T-cell (primary cell): ENCODE results near the gene TBC1D22A. TPM values are rescaled to one million over a fixed set of nuclear protein-coding genes. Genes with fewer than 3 reads are reported as not detected.
A peak's percentile ranks its signal among the peaks of the same experiment; 100 is the strongest.

Experiments
- ATAC-seq, 4 experiments: fragments of 200-7000 bp in 3 of 4; fragments of 150-1000 bp in 1 of 4; cut with Tn5 transposase; replicated peaks in 1 of 4; 1 replicate in 3 of 4; 2 replicates in 1 of 4; pipeline ENCODE4 v1.10.0; 2021; ENCODE audit warnings: moderate library complexity in 3 of 4, mild to moderate bottlenecking in 2 of 4, moderate number of reproducible peaks in 1 of 4
- CTCF ChIA-PET, 2 donors: fragments of 300-600 bp; sonication (Branson Sonifier 250); formaldehyde crosslinking; loops; one replicate each; lab custom pipeline; 2022; ENCODE audit warnings: antibody characterized with exemption in 2 of 2; lab: Charles Lee
- POLR2A ChIA-PET, 2 donors: fragments of 300-600 bp; sonication (Branson Sonifier 250); formaldehyde crosslinking; loops; one replicate each; lab custom pipeline; 2022; ENCODE audit warnings: antibody characterized with exemption in 2 of 2; lab: Charles Lee
- DNase-seq, 35 experiments: peaks; one replicate each; pipeline versions ENCODE4 v3.0.0 to v3.0.0-alpha.2; 2013 to 2023
- H3K27ac ChIP-seq: one replicate; pipeline ENCODE4 v1.5.1; 2013; ENCODE audit warnings: low read length
- H3K27me3 ChIP-seq, 2 experiments: replicated peaks in 1 of 2; 1 replicate in 1 of 2; 2 replicates in 1 of 2; pipeline versions ENCODE4 v1.6.1 to v1.7.0; 2013; ENCODE audit warnings: low read length in 1 of 2, mixed read lengths in 1 of 2; ENCODE audit not compliant: control insufficient read depth in 2 of 2, insufficient read depth in 2 of 2; ENCODE audit errors: extremely low read depth in 1 of 2
- H3K36me3 ChIP-seq, 2 donors: 1 replicate in 1 of 2; 2 replicates in 1 of 2; pipeline versions ENCODE4 v1.6.1 to v1.7.0; 2013; ENCODE audit warnings: low read length in 1 of 2; ENCODE audit not compliant: control insufficient read depth in 2 of 2, insufficient read depth in 1 of 2; ENCODE audit errors: extremely low read depth in 1 of 2
- H3K4me1 ChIP-seq, 2 experiments: 1 replicate in 1 of 2; 2 replicates in 1 of 2; pipeline versions ENCODE4 v1.6.1 to v1.7.0; 2013; ENCODE audit warnings: low read length in 2 of 2, mixed read lengths in 1 of 2; ENCODE audit not compliant: insufficient read depth in 2 of 2, control insufficient read depth in 1 of 2; ENCODE audit errors: extremely low read depth in 1 of 2
- H3K4me3 ChIP-seq, 2 donors: 1 replicate in 1 of 2; 2 replicates in 1 of 2; pipeline versions ENCODE4 v1.5.1 to v1.7.0; 2013; ENCODE audit warnings: mild to moderate bottlenecking in 2 of 2, low read length in 1 of 2, moderate library complexity in 1 of 2; ENCODE audit not compliant: control insufficient read depth in 1 of 2; ENCODE audit errors: extremely low read depth in 1 of 2
- H3K9me3 ChIP-seq: 2 replicates; pipeline ENCODE4 v1.7.0; 2013
- H3K27ac Mint-ChIP-seq, 2 donors: one replicate each; pipeline ENCODE4 v1.8.0; 2020 to 2021; ENCODE audit warnings: mild to moderate bottlenecking in 2 of 2, mixed read lengths in 2 of 2
- H3K27me3 Mint-ChIP-seq, 2 donors: one replicate each; pipeline ENCODE4 v1.8.0; 2021 to 2022; ENCODE audit warnings: mixed read lengths in 2 of 2
- H3K36me3 Mint-ChIP-seq: one replicate; pipeline ENCODE4 v1.8.0; 2021; ENCODE audit warnings: mixed read lengths
- H3K4me1 Mint-ChIP-seq, 3 donors: one replicate each; pipeline ENCODE4 v1.8.0; 2020 to 2022; ENCODE audit warnings: mixed read lengths in 3 of 3, mild to moderate bottlenecking in 1 of 3
- H3K4me3 Mint-ChIP-seq, 3 donors: one replicate each; pipeline ENCODE4 v1.8.0; 2020 to 2022; ENCODE audit warnings: mild to moderate bottlenecking in 3 of 3, mixed read lengths in 3 of 3, moderate library complexity in 3 of 3
- H3K9me3 Mint-ChIP-seq, 3 donors: one replicate each; pipeline ENCODE4 v1.8.0; 2020 to 2022; ENCODE audit warnings: mixed read lengths in 3 of 3
- WGBS: methylation state at CpG from one replicate; pipeline ENCODE4 v1.1.5; 2013; ENCODE audit warnings: missing lambda C conversion rate; ENCODE audit not compliant: insufficient coverage; 5-methylcytosine and 5-hydroxymethylcytosine counted together
- total RNA-seq, 35 experiments: library from RNA in 6 of 35; stranded (reverse) in 6 of 35; fragments of 120-200 nt in 1 of 35; gene quantifications; one replicate each; pipeline versions ENCODE4 v1.2.1 to v1.2.4 and lab custom pipeline; 2013 to 2026

Gene TBC1D22A
- total RNA-seq, 5 donors from 2014 or later (not counting 1 experiment from before 2014, with no cell fraction given) = 38.3 to 67.8 (median 57.7) TPM

- DNase-seq = no peak
- Histone ChIP-seq H3K27ac (no peak overlapping the region), H3K4me1 (peaks cover 0 to 6% of the 10 kb centered on the region in 2 experiments), H3K4me3 (no peak overlapping the region), H3K9me3 (no peaks in the 10 kb centered on the region), H3K27me3 (no peaks in the 10 kb centered on the region), H3K36me3 (peaks cover 3 to 8% of the 10 kb centered on the region in 2 donors)
- ATAC-seq = no peak
- Mint-ChIP-seq H3K4me1 (peaks cover 36 to 38% (median 36%) of the 10 kb centered on the region in 3 donors), H3K27ac (no peak overlapping the region), H3K27me3 (no peaks in the 10 kb centered on the region), H3K9me3 (no peaks in the 10 kb centered on the region), H3K4me3 (no peak overlapping the region), H3K36me3 (peaks cover 34% of the 10 kb centered on the region)
- WGBS = 86% methylated on average over 12 of the region's 13 CpGs
- POLR2A ChIA-PET = no interaction called here
- CTCF ChIA-PET = no interaction called here
Measured at GRCh38 chr22:47067321-47067890, 305.0 kb downstream of the TBC1D22A start.

- no peaks in the 10 kb centered on the region for H3K27me3 ChIP-seq
- WGBS = 88% methylated on average over 11 of the region's 14 CpGs
- peak in 3 of 4 experiments; percentile 62 to 68 (median 66) for ATAC-seq
- H3K36me3 ChIP-seq = peaks cover 2 to 3% of the 10 kb centered on the region in 2 donors
- H3K27me3 Mint-ChIP-seq = no peaks in the 10 kb centered on the region
- no peaks in the 10 kb centered on the region for H3K9me3 ChIP-seq
- no peak overlapping the region for H3K4me3 ChIP-seq
- H3K36me3 Mint-ChIP-seq = peaks cover 34% of the 10 kb centered on the region
- peaks cover 35 to 36% (median 36%) of the 10 kb centered on the region in 3 donors for H3K4me1 Mint-ChIP-seq
- CTCF ChIA-PET = no interaction called here
- H3K4me1 ChIP-seq = peaks cover 0 to 6% of the 10 kb centered on the region in 2 experiments
- no peak overlapping the region for H3K27ac Mint-ChIP-seq
- POLR2A ChIA-PET = no interaction called here
- no peak overlapping the region for H3K4me3 Mint-ChIP-seq
- peak in 2 of 35 experiments; percentile 16 to 20 for DNase-seq
- no peaks in the 10 kb centered on the region for H3K9me3 Mint-ChIP-seq
- no peak overlapping the region for H3K27ac ChIP-seq
Measured at GRCh38 chr22:47067911-47068625, 305.6 kb downstream of the TBC1D22A start.

- peaks cover 34 to 36% (median 35%) of the 10 kb centered on the region in 3 donors for H3K4me1 Mint-ChIP-seq
- CTCF ChIA-PET = no interaction called here
- POLR2A ChIA-PET = no interaction called here
- H3K27me3 Mint-ChIP-seq = no peaks in the 10 kb centered on the region
- Histone ChIP-seq H3K36me3 (peaks cover 0 to 3% of the 10 kb centered on the region in 2 donors), H3K27me3 (no peaks in the 10 kb centered on the region), H3K9me3 (no peaks in the 10 kb centered on the region), H3K4me3 (no peak overlapping the region), H3K27ac (no peak overlapping the region), H3K4me1 (peaks cover 0 to 6% of the 10 kb centered on the region in 2 experiments)
- WGBS = no CpG with 5 or more reads among the region's 5 CpGs
- no peak for ATAC-seq
- H3K36me3 Mint-ChIP-seq = peaks cover 35% of the 10 kb centered on the region
- DNase-seq = no peak
- no peak overlapping the region for H3K4me3 Mint-ChIP-seq
- no peak overlapping the region for H3K27ac Mint-ChIP-seq
- no peaks in the 10 kb centered on the region for H3K9me3 Mint-ChIP-seq
Measured at GRCh38 chr22:47068626-47068996, 306.2 kb downstream of the TBC1D22A start.

GRCh38 chr22:47069270-47069669 lies 306.8 kb downstream of the TBC1D22A start:
- H3K27ac Mint-ChIP-seq = no peak overlapping the region
- no peak overlapping the region for H3K4me3 Mint-ChIP-seq
- H3K9me3 ChIP-seq = no peaks in the 10 kb centered on the region
- DNase-seq = no peak
- no peaks in the 10 kb centered on the region for H3K27me3 Mint-ChIP-seq
- peaks cover 39% of the 10 kb centered on the region for H3K36me3 Mint-ChIP-seq
- no peak overlapping the region for H3K4me3 ChIP-seq
- H3K27me3 ChIP-seq = no peaks in the 10 kb centered on the region
- peaks cover 34 to 36% (median 34%) of the 10 kb centered on the region in 3 donors for H3K4me1 Mint-ChIP-seq
- ATAC-seq = no peak
- peaks cover 0 to 6% of the 10 kb centered on the region in 2 experiments for H3K4me1 ChIP-seq
- H3K27ac ChIP-seq = no peak overlapping the region
- H3K9me3 Mint-ChIP-seq = peaks cover 0 to 3% (median 0%) of the 10 kb centered on the region in 3 donors
- peaks cover 2 to 3% of the 10 kb centered on the region in 2 donors for H3K36me3 ChIP-seq
- WGBS = 97% methylated on average over 13 of the region's 14 CpGs
- CTCF ChIA-PET = no interaction called here
- POLR2A ChIA-PET = no interaction called here

GRCh38 chr22:47071078-47071806 lies 308.8 kb downstream of the TBC1D22A start:
- no peak overlapping the region for H3K27ac ChIP-seq
- DNase-seq (no peak), ATAC-seq (no peak)
- no peaks in the 10 kb centered on the region for H3K27me3 ChIP-seq
- H3K27me3 Mint-ChIP-seq = no peaks in the 10 kb centered on the region
- H3K36me3 ChIP-seq = peaks cover 2 to 3% of the 10 kb centered on the region in 2 donors
- peaks cover 47% of the 10 kb centered on the region for H3K36me3 Mint-ChIP-seq
- H3K4me1 Mint-ChIP-seq = peaks cover 22 to 25% (median 23%) of the 10 kb centered on the region in 3 donors
- H3K9me3 Mint-ChIP-seq = peaks cover 4 to 16% (median 4%) of the 10 kb centered on the region in 3 donors
- CTCF ChIA-PET = no interaction called here
- H3K9me3 ChIP-seq = no peaks in the 10 kb centered on the region
- POLR2A ChIA-PET = no interaction called here
- H3K4me3 ChIP-seq = no peak overlapping the region
- no peak overlapping the region for H3K4me3 Mint-ChIP-seq
- H3K27ac Mint-ChIP-seq = no peak overlapping the region
- peaks cover 0 to 6% of the 10 kb centered on the region in 2 experiments for H3K4me1 ChIP-seq
- 82% methylated on average over 7 of the region's 11 CpGs for WGBS

- no peaks in the 10 kb centered on the region for H3K27me3 Mint-ChIP-seq
- no peaks in the 10 kb centered on the region for H3K9me3 ChIP-seq
- ATAC-seq (no peak), DNase-seq (no peak)
- ChIA-PET POLR2A (no interaction called here), CTCF (no interaction called here)
- H3K9me3 Mint-ChIP-seq = peaks cover 4 to 21% (median 4%) of the 10 kb centered on the region in 3 donors
- H3K27ac ChIP-seq = no peak overlapping the region
- no peak overlapping the region for H3K4me3 ChIP-seq
- no peaks in the 10 kb centered on the region for H3K27me3 ChIP-seq
- peaks cover 20 to 22% (median 21%) of the 10 kb centered on the region in 3 donors for H3K4me1 Mint-ChIP-seq
- no peak overlapping the region for H3K4me3 Mint-ChIP-seq
- H3K27ac Mint-ChIP-seq = no peak overlapping the region
- peaks cover 0 to 6% of the 10 kb centered on the region in 2 experiments for H3K4me1 ChIP-seq
- peaks cover 53% of the 10 kb centered on the region for H3K36me3 Mint-ChIP-seq
- H3K36me3 ChIP-seq = peaks cover 2 to 3% of the 10 kb centered on the region in 2 donors
- 83% methylated on average over 12 of the region's 13 CpGs for WGBS
Measured at GRCh38 chr22:47071807-47072641, 309.6 kb downstream of the TBC1D22A start.
